GM21381 (cell line): ENCODE data around the gene ZNG1E.
"Not testable (repeated sequence)": the region's sequence is repeated elsewhere in the genome, so short reads cannot be mapped to it uniquely, and the experiment has no call there.

Experiments used
- ATAC-seq: cut with Tn5 transposase; IDR thresholded peaks from one replicate; pipeline ENCODE4 v1.9.1; 2021; ENCODE audit warnings: mild to moderate bottlenecking, moderate library complexity; ENCODE audit not compliant: unreplicated experiment

ZNG1E gene

GRCh38 chr9:65675589-65676021 lies at the start of gene ZNG1E:
Gene ZNG1E, plus strand, starts transcription at chr9:65675928. Its CDS starts 49 bp downstream, at chr9:65675977.
- not testable (repeated sequence) for ATAC-seq

- ATAC-seq = not testable (repeated sequence)
These were observed 2.1 kb upstream of the ZNG1E start for GRCh38 chr9:65673579-65673978.

DNA sequence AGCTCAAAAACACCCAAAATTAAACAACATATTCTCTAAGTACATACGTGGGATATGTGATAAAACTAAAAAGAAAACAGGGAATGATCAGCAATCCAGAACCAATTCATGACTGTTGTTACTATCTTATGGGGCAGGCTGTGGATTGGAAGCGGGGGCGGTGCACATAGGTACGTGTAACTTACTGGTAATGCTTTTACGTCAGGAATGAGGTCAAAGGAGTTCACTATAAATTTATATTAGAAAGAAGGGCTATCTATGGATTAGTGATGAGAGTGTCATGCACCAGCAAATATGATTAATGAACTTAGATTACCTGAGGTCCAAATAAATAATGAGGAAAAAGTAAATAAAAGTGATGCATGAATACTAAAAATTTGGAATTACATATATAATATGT lies 710 bp upstream of the ZNG1E start:
- not testable (repeated sequence) for ATAC-seq

GRCh38 chr9:65676389-65676788 lies 661 bp downstream of the ZNG1E start:
- ATAC-seq = not testable (repeated sequence)

DNA sequence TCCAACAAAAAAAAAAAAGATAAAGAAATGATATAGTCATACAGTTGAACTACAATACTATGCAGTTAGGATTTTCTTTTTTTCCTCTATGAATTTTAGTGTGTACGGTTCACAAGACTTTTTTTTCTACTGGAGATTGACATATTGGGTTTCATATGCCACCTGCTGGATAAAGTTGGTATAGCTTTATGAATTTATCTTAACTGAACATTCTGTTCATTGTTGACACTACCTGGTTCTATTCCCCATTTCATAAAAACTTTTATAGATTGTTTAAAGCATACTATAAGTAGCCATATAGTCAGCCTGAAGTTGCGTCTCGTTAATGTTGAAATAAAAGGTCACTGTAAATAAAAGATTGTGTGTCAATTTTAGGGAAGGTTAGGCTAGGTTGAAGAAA lies 2.8 kb downstream of the ZNG1E start:
- not testable (repeated sequence) for ATAC-seq

- not testable (repeated sequence) for ATAC-seq
These were observed 27.8 kb downstream of the ZNG1E start for GRCh38 chr9:65703550-65703949.

GRCh38 chr9:65714445-65714844 lies 38.7 kb downstream of the ZNG1E start:
- not testable (repeated sequence) for ATAC-seq

- ATAC-seq = not testable (repeated sequence)
These were observed 61.4 kb downstream of the ZNG1E start, which contains the start of gene FOXD4L4 for GRCh38 chr9:65737096-65737564. Gene FOXD4L4, plus strand, starts transcription at chr9:65737146. Its CDS starts 0 bp downstream, at chr9:65737146.

DNA sequence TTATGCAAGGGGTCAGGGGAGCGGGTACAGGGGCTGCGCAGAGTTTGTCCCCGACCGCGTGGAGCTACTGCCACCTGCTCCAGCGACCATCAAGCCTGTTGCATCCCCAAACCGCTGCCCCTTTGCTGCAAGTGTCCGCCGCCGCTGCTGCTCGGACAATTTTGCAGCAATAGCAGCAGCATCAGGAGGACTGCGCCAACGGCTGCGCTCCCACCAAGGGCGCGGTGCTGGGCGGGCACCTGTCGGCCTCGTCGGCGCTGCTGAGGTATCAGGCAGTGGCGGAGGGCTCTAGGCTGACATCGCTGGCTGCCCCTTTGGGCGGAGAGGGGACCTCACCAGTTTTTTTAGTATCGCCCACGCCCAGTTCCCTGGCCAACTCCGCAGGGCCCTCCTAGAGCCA lies 62.4 kb downstream of the ZNG1E start:
- ATAC-seq = not testable (repeated sequence)
